Choroid plexus epithelial cell (primary cell): ENCODE data around the gene OPN1SW.

Source experiments
- DNase-seq: peaks from one replicate; pipeline ENCODE4 v3.0.0-alpha.2; 2010; ENCODE audit warnings: low read depth
- H3K4me3 ChIP-seq: 2 replicates; pipeline ENCODE4 v1.5.1; 2011; ENCODE audit warnings: low read depth, mild to moderate bottlenecking, control low read depth, low read length, moderate library complexity
- TF ChIP-seq, protein P1 (sequence below): conservative IDR thresholded peaks from 2 replicates; pipeline ENCODE4 v1.5.1; 2011; ENCODE audit warnings: low read depth, mild to moderate bottlenecking, control low read depth, inconsistent platforms, low read length, moderate library complexity

OPN1SW gene

DNA sequence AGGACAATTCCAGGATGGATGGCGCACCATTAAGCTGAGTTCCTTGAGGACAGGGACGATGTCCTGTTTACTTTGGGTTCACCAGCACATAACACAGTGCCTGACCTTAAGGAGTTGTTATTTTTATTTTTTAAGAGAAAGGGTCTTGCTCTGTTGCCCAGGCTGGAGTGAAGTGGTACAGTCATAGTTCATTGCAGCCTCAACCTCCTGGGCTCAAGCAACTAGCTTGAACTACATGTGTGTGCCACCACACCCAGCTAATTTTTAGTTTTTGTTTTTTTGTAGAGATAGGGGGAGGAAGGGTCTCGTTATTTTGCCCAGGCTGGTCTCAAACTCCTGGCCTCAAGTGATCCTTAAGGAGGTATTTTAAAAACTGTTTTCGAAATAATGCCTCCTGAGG is 38.2 kb downstream of the OPN1SW start:
- DNase-seq, result no peak
- TF ChIP-seq, protein P1, sequence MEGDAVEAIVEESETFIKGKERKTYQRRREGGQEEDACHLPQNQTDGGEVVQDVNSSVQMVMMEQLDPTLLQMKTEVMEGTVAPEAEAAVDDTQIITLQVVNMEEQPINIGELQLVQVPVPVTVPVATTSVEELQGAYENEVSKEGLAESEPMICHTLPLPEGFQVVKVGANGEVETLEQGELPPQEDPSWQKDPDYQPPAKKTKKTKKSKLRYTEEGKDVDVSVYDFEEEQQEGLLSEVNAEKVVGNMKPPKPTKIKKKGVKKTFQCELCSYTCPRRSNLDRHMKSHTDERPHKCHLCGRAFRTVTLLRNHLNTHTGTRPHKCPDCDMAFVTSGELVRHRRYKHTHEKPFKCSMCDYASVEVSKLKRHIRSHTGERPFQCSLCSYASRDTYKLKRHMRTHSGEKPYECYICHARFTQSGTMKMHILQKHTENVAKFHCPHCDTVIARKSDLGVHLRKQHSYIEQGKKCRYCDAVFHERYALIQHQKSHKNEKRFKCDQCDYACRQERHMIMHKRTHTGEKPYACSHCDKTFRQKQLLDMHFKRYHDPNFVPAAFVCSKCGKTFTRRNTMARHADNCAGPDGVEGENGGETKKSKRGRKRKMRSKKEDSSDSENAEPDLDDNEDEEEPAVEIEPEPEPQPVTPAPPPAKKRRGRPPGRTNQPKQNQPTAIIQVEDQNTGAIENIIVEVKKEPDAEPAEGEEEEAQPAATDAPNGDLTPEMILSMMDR, result no peak
- no peak overlapping the region for H3K4me3 ChIP-seq

DNA sequence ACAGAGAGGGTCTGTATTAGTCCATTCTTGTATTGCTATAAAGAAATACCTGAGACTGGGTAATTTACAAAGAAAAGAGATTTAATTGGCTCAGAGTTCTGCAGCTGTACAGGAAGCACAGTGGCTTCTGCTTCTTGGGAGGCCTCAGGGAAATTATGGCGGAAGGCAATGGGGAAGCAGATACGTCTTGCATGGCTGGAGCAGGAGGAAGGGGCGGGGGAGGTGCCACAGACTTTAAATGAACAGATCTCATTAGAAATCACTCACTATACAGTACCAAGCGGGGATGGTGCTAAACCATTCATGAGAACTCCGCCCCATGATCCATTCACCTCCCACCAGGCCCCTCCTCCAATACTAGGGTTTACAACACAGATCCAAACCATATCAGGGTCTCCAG is 40.2 kb downstream of the OPN1SW start:
- H3K4me3 ChIP-seq, result no peak overlapping the region
- TF ChIP-seq, protein P1, result no peak
- DNase-seq, result no peak

DNA sequence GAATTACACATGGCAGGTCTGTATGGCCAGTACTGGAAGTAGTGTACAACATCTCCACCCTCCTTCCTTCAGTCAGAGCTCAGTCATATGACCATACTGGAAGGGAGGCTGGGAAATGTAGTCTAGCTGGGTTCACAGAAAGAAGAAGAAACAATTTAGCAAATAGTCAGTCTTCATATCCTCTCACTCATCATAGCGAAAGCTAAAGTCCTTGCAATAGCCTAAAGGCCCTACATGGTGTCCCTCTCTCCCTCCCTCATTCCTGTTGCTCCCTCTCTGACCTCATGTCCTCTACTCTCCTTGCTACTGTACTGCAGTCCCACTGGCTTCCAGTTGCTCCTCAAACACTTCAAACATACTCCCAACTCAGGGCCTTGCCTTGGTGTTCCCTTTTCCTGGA is 40.7 kb downstream of the OPN1SW start:
- DNase-seq, result no peak
- no peak overlapping the region for H3K4me3 ChIP-seq
- TF ChIP-seq, protein P1, result no peak

DNA sequence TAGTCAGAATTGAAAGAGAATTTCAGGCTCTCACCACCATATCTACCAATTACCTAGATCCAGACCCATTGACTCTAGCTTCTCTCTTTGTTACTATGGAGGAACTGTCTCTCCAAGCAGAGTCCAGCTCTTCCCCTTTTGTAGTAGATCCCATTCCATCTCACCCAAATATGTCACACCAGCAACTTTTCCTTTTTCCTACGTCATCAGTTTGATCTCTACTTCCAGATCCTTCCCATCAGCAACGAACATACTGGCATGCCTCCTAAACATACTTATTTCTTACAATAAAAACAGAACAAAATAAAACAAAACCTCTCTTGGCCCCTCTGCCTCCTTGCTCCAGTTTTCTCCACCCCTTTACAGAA is 42.3 kb downstream of the OPN1SW start:
- TF ChIP-seq, protein P1, result no peak
- H3K4me3 ChIP-seq, result no peak overlapping the region
- DNase-seq, result no peak

DNA sequence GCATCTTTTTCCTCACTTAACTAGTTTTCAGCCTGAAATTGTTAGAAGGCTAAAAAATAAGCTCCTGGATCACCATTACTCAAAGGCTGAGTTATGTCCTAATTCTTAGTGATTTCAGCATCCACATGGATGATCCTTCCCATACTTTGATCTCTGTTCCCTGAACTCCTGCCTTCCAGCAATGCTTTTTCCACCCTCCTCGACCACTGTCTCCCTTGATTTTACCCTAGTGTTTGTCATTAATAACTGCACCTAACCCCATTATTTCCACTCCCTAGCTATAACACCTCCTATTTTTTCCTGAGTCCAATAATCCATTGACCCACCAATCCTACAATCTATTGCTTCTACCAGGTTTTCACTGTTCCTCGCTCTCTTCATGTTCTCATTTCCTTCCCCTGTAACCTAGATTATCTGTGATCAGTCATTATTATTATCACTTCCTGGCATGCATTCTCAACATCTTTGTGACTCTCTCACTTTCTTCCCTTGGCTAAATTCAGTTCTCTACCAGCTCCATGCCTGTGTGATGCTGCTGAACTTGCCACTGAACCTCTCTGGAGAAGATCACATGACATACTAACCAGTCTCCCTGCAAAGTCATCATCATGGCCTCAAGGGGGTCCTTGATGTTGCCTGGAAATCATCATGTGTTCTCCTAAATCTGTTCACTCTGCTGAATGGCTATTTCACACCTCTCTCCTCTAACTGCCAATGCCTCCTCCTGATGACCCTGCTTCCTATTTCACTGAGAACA is 42.9 kb downstream of the OPN1SW start:
- TF ChIP-seq, protein P1, result peak; percentile 3
- H3K4me3 ChIP-seq, result no peak overlapping the region
- DNase-seq, result no peak

DNA sequence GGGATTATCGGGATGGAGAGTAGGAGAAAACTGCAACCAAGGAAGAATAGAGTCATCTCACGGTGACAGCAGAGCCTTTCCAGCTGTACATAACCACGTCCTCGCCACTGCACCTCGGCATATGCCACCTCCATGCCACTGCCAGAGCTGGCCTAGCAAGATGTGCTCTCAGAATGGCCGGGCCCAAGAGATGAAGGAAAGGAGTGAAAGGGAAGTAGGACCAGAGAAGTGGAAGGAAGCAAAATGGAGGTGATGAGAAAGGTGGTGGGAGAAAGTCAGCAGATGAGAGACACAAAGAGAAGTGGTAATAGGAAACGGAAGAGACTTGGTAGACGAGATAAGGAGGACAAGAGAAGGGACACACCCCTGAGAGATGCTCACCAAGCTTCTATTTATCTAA is 44.4 kb downstream of the OPN1SW start:
- no peak for DNase-seq
- TF ChIP-seq, protein P1, result no peak
- no peak overlapping the region for H3K4me3 ChIP-seq

DNA sequence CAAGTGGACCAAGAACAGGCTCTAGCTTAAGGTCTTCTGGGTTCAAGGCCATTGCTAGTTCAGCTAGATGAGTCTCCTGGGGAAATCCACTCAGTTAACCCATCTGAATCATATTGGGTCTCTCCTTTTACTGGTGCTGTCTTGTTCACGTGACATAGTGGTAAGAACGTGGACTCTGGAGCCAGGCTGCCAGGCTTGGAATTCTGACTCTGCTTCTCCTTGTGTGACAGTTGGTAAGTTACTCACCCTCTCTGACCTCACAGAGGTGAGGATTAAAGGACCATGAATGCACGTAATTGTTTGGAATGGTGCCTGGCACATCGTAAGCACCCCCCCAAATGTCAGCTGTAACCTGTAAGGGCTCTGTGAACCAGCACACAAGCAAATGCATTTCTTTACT is 46.1 kb downstream of the OPN1SW start:
- H3K4me3 ChIP-seq, result no peak overlapping the region

More for the DNA sequence above, 46.1 kb downstream of the OPN1SW start:
- no peak for DNase-seq
- TF ChIP-seq, protein P1, result no peak
